Activated CD4-positive, alpha-beta T cell treated with anti-CD3 and anti-CD28 coated beads for 36 hours (primary cell): Measurements from ENCODE around the gene CSAG1. TPM values are rescaled to one million over a fixed set of nuclear protein-coding genes. Genes with fewer than 3 reads are reported as not detected.
"Not testable (repeated sequence)": the region's sequence is repeated elsewhere in the genome, so short reads cannot be mapped to it uniquely, and the experiment has no call there.

Experiments
- ATAC-seq: fragments of 200-7000 bp; cut with Tn5 transposase; one replicate; pipeline ENCODE4 v1.10.0; 2021; ENCODE audit warnings: mild to moderate bottlenecking, moderate library complexity
- CTCF ChIA-PET: fragments of 350-600 bp; sonication (Branson Sonifier 250); formaldehyde crosslinking; loops from one replicate; lab custom pipeline; 2021; ENCODE audit warnings: antibody characterized with exemption; lab: Charles Lee
- POLR2A ChIA-PET: fragments of 350-600 bp; sonication (Branson Sonifier 250); formaldehyde crosslinking; loops from one replicate; lab custom pipeline; 2021; ENCODE audit warnings: antibody characterized with exemption, inconsistent platforms; lab: Charles Lee
- DNase-seq: peaks from one replicate; pipeline ENCODE4 v3.0.0-alpha.2; 2020
- H3K27ac Mint-ChIP-seq: one replicate; pipeline ENCODE4 v1.8.0; 2021; ENCODE audit warnings: mixed read lengths
- H3K27me3 Mint-ChIP-seq: one replicate; pipeline ENCODE4 v1.8.0; 2021; ENCODE audit warnings: mixed read lengths
- H3K36me3 Mint-ChIP-seq: one replicate; pipeline ENCODE4 v1.8.0; 2021; ENCODE audit warnings: low read depth, mixed read lengths
- H3K4me1 Mint-ChIP-seq: one replicate; pipeline ENCODE4 v1.8.0; 2021; ENCODE audit warnings: mixed read lengths
- H3K4me3 Mint-ChIP-seq: one replicate; pipeline ENCODE4 v1.8.0; 2021; ENCODE audit warnings: mild to moderate bottlenecking, moderate library complexity, mixed read lengths
- H3K9me3 Mint-ChIP-seq: one replicate; pipeline ENCODE4 v1.8.0; 2021; ENCODE audit warnings: low read depth, mixed read lengths
- intact Hi-C, 2 experiments: fragments of 100-400 bp; cut with DNase I in 1 of 2; cut with micrococcal nuclease in 1 of 2; formaldehyde crosslinking; loops; one replicate each; pipeline versions ENCODE4 v1.14.2 to v1.15.1; 2022 to 2024; cut with DNase I, micrococcal nuclease
- total RNA-seq, 2 experiments: library from RNA; stranded (reverse); gene quantifications; one replicate each; pipeline ENCODE4 v1.2.3, GENCODE V29; 2021

Gene CSAG1
- not detected for total RNA-seq

- CTCF ChIA-PET: no interaction called here
- POLR2A ChIA-PET: no interaction called here
- intact Hi-C loops: no loop called here
- Mint-ChIP-seq H3K36me3 (no peaks in the 10 kb centered on the region), H3K27ac (no peak within 1 kb of the TSS), H3K27me3 (no peaks in the 10 kb centered on the region), H3K4me3 (no peak within 1 kb of the TSS), H3K4me1 (no peaks in the 10 kb centered on the region), H3K9me3 (no peaks in the 10 kb centered on the region)
- ATAC-seq (no peak), DNase-seq (no peak)
Observed at GRCh38 chrX:152733261-152733975, at the start of gene CSAG1, which contains the start of gene MAGEA12. Gene CSAG1, minus strand, starts transcription at chrX:152733721. Its CDS starts 1,261 bp downstream, at chrX:152732460. Gene MAGEA12, plus strand, starts transcription at chrX:152733757. Its CDS starts 2,405 bp downstream, at chrX:152736162.

GRCh38 chrX:152769549-152770289, 36.2 kb upstream of the CSAG1 start, which contains the start of gene MAGEA6:
Gene MAGEA6, minus strand, starts transcription at chrX:152769689. Its CDS starts 2,039 bp downstream, at chrX:152767650.
- intact Hi-C loops, H3K27me3 Mint-ChIP-seq, CTCF ChIA-PET, DNase-seq, H3K9me3 Mint-ChIP-seq, H3K36me3 Mint-ChIP-seq, ATAC-seq, H3K27ac Mint-ChIP-seq, H3K4me1 Mint-ChIP-seq, H3K4me3 Mint-ChIP-seq, POLR2A ChIA-PET: not testable (repeated sequence)

GRCh38 chrX:152766562-152766961, 33.0 kb upstream of the CSAG1 start:
- H3K4me3 Mint-ChIP-seq, H3K27ac Mint-ChIP-seq, H3K36me3 Mint-ChIP-seq, POLR2A ChIA-PET, H3K4me1 Mint-ChIP-seq, H3K27me3 Mint-ChIP-seq, DNase-seq, intact Hi-C loops, ATAC-seq, H3K9me3 Mint-ChIP-seq, CTCF ChIA-PET: not testable (repeated sequence)

GRCh38 chrX:152761582-152761981, 28.1 kb upstream of the CSAG1 start:
- H3K4me1 Mint-ChIP-seq, H3K9me3 Mint-ChIP-seq, POLR2A ChIA-PET, DNase-seq, H3K4me3 Mint-ChIP-seq, ATAC-seq, H3K27ac Mint-ChIP-seq, intact Hi-C loops, H3K27me3 Mint-ChIP-seq, CTCF ChIA-PET, H3K36me3 Mint-ChIP-seq: not testable (repeated sequence)

- ATAC-seq, POLR2A ChIA-PET, H3K27ac Mint-ChIP-seq, CTCF ChIA-PET, intact Hi-C loops, DNase-seq, H3K27me3 Mint-ChIP-seq, H3K4me3 Mint-ChIP-seq, H3K4me1 Mint-ChIP-seq, H3K9me3 Mint-ChIP-seq, H3K36me3 Mint-ChIP-seq: not testable (repeated sequence)
Observed at GRCh38 chrX:152759544-152759943, 26.0 kb upstream of the CSAG1 start.

GRCh38 chrX:152758918-152759317, 25.4 kb upstream of the CSAG1 start, which contains the start of gene CSAG3:
Gene CSAG3, plus strand, starts transcription at chrX:152759218.
- intact Hi-C loops, H3K4me1 Mint-ChIP-seq, H3K4me3 Mint-ChIP-seq, DNase-seq, CTCF ChIA-PET, H3K9me3 Mint-ChIP-seq, H3K27me3 Mint-ChIP-seq, H3K36me3 Mint-ChIP-seq, ATAC-seq, H3K27ac Mint-ChIP-seq, POLR2A ChIA-PET: not testable (repeated sequence)

- H3K36me3 Mint-ChIP-seq, POLR2A ChIA-PET: not testable (repeated sequence)
Observed at GRCh38 chrX:152754871-152755270, 21.4 kb upstream of the CSAG1 start.

GRCh38 chrX:152753686-152754650, 20.4 kb upstream of the CSAG1 start, which contains the start of gene MAGEA2:
Gene MAGEA2, minus strand, starts transcription at chrX:152753842. Its CDS starts 2,479 bp downstream, at chrX:152751363.
- H3K36me3 Mint-ChIP-seq, H3K27me3 Mint-ChIP-seq, H3K4me3 Mint-ChIP-seq, CTCF ChIA-PET, DNase-seq, ATAC-seq, H3K9me3 Mint-ChIP-seq, H3K27ac Mint-ChIP-seq, H3K4me1 Mint-ChIP-seq, intact Hi-C loops, POLR2A ChIA-PET: not testable (repeated sequence)

More at GRCh38 chrX:152754871-152755270, 21.4 kb upstream of the CSAG1 start:
- H3K4me1 Mint-ChIP-seq, H3K27ac Mint-ChIP-seq, H3K9me3 Mint-ChIP-seq, ATAC-seq, DNase-seq, H3K27me3 Mint-ChIP-seq, intact Hi-C loops, CTCF ChIA-PET, H3K4me3 Mint-ChIP-seq: not testable (repeated sequence)

GRCh38 chrX:152738560-152738959, 5.0 kb upstream of the CSAG1 start:
- POLR2A ChIA-PET: no interaction called here
- no peak for DNase-seq
- no peak for ATAC-seq
- Mint-ChIP-seq H3K36me3 (no peaks in the 10 kb centered on the region), H3K27me3 (no peaks in the 10 kb centered on the region), H3K27ac (no peak overlapping the region), H3K9me3 (no peaks in the 10 kb centered on the region), H3K4me1 (no peaks in the 10 kb centered on the region), H3K4me3 (no peak overlapping the region)
- intact Hi-C loops: no loop called here
- CTCF ChIA-PET: no interaction called here

GRCh38 chrX:152736528-152736927, 3.0 kb upstream of the CSAG1 start:
- ATAC-seq, H3K36me3 Mint-ChIP-seq, CTCF ChIA-PET, H3K4me3 Mint-ChIP-seq, H3K4me1 Mint-ChIP-seq, H3K27ac Mint-ChIP-seq, H3K9me3 Mint-ChIP-seq, intact Hi-C loops, POLR2A ChIA-PET, DNase-seq, H3K27me3 Mint-ChIP-seq: not testable (repeated sequence)

- CTCF ChIA-PET: no interaction called here
- POLR2A ChIA-PET: no interaction called here
- no peak overlapping the region for H3K4me3 Mint-ChIP-seq
Observed at GRCh38 chrX:152735860-152736511, 2.5 kb upstream of the CSAG1 start.

More at GRCh38 chrX:152735860-152736511, 2.5 kb upstream of the CSAG1 start:
- Mint-ChIP-seq H3K36me3 (no peaks in the 10 kb centered on the region), H3K27me3 (no peaks in the 10 kb centered on the region), H3K9me3 (no peaks in the 10 kb centered on the region), H3K4me1 (no peaks in the 10 kb centered on the region), H3K27ac (no peak overlapping the region)
- DNase-seq: no peak
- no peak for ATAC-seq
- intact Hi-C loops: no loop called here
